HG03432 (cell line): ENCODE results near the gene KRT35.
"Not testable (repeated sequence)": the region's sequence is repeated elsewhere in the genome, so short reads cannot be mapped to it uniquely, and the experiment has no call there.

Source experiments
- ATAC-seq: cut with Tn5 transposase; IDR thresholded peaks from one replicate; pipeline ENCODE4 v1.9.1; 2021; ENCODE audit warnings: mild to moderate bottlenecking, moderate library complexity; ENCODE audit not compliant: unreplicated experiment

The KRT35 gene

DNA sequence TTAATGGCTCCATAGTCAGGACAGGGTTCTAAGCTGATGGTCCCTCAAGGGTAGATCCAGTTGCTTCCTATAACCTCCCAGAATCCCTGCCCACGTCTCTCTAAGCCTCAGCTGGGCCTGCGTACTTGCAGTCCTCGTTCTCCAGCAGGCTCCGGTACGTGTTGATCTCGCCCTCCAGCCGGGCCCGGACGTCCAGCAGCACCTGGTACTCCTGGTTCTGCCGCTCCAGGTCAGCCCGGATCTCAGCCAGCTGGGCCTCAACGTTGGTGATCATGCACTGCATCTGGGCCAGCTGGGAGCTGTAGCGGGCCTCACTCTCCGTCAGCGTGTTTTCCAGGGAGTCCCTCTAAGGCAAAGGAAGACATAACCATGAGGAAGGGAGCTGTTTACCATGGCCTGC lies 18.2 kb downstream of the KRT35 start:
- ATAC-seq, result no peak

DNA sequence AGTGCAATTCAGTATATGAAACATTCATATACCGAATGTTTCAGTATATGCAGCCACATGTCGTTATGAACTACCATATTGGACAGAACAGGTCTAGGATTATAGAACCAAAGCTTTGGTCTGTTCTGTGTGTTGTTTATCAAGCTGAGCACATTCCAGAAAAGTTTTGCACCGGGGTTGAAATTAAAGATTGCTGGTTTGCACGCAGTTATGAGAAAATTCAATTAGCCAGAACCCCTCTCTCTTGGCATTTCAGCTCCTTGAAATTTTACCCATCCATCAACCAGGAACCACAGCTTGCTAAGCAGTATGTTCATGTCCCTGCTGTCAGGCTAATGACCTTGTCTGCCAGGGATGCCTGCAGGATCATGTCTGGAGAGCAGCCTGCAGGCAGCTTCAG lies 23.3 kb downstream of the KRT35 start:
- ATAC-seq, result no peak

DNA sequence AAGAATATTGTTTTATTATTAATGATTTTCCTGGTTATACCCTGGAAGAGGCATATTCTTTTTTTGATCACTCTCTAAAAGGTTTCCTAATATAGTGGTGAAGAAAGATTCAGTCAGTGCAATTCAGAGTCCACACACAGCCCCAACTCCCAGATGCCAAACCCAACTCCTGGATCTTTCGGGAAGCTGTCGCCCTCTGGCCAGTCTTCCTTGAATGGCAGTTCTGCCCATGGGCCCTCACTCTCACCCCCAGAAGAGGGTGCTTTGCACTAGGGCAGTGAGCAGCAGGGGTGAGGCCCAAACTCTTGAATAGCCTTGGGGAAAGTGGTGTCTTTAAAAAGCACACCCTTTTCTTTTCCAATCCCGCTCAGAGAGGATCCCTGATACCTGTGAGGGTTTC lies 24.7 kb downstream of the KRT35 start:
- no peak for ATAC-seq

DNA sequence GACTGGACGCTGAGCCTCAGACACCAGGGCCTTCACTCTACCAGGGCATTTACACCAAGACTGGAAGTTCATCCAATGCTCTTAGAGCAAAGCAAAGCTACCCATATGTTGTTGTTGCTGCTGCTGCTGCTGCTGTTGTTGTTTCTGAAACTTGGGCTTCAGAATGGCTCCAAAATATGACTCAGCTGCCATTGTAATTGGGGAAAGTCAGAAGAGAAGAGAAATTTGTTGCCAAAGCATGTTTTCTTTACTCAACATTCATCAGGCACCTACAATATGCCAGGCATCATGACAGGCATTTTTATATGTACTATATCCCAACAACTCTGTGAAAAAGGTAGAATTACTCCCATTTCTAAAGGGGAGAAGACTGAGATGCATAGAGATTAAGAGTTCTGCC lies 25.7 kb downstream of the KRT35 start:
- ATAC-seq, result no peak

DNA sequence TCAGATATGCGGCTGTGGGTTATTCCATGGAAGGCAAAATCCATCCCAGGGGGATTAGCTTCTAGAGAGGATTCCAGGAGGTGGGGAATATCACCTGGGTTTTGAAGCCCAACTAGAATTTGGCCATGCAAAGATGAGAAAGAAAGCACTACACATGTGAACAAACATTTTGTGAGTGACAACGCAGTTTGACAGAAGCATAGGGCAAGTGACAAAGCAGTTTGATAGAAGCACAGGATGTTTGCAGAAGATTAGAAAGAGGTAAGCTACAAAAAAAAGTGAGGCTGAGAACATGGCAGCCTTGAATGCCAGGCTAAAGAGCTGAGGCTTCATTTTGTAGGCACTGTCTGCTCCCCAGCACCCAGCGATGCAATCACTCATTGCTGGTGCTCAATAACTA lies 27.9 kb downstream of the KRT35 start:
- ATAC-seq, result no peak

DNA sequence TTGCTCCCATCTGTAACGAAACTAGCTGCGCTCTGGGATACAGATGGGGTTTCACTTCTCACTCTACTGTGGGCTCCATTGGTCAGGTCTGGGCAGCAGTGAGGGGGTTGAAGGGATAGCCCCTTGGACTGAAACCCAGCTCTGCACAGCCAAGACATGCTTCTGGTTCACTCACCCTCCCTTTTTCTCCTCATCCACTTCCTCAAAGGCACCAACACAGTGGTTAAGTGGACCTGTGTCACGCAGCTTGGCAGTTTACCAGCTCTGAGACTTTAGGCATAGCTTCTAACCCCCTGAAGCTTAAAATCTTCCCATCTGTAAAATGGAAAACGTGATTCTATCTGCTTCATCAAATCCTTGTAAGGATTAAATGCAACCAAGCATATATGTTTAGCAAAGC lies 28.7 kb downstream of the KRT35 start:
- no peak for ATAC-seq

DNA sequence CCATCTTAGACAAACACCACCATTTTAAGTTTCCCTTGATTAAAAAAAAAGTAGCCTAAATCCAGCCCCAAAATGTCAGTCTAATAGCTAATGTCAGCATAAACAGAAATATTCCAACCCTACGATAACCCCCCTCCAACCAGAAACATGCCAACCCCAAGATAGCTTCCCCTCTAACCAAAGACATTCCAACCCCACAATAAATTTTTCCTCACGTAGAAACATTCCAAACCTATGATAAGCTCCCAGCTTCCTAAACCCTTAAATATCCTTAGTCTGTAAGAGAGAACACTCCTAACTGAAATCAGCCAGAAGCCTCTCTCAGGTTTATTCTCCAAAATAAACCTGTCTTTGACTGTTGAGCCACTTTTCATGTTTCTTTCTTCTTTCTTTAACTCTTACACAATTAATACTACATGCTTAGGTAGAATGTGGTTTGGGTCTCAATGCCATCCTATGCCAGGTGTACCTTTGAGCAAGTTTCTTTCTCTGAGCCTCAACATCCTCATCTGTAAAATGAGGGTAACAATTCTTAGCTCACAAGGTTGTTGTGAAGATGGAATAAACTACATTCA lies 29.7 kb downstream of the KRT35 start:
- no peak for ATAC-seq

DNA sequence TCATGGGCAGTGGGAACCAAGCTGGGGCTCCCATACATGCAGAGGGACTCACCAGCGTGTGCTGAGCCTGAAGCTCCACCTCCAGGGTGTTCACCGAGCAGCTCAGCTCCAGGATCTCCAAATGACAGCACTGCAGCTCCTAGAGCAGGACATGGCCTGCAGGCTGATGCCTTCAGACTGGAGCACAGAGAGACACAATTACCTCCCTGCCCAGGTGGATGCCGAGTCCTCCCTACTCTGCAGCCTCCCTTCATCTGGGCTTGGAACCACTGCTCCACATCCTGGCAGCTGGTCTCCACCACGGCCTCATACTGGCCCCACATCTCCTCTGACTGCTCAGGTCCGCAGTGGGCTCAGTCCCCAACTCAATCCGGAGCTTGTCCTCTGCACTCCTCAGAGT lies 31.9 kb downstream of the KRT35 start:
- no peak for ATAC-seq

DNA sequence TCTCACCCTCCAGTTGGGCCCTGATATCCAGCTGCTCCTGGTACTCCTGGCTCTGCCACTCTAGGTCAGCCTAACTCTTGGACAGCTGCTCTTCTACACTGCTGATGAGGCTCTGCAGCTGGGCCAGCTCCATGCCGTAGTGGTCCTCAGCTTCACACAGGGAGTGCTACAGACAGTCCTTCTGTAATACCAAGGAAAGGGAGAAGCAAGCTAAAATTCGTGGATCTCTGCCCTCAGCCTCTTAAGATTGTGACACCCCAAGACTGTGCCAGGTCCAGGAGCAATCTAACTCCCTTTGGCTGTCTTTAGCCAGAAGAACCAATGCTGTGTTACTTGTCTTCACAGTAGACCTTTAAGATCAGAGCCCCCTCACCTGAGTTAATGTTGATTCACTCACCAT lies 32.4 kb downstream of the KRT35 start:
- no peak for ATAC-seq

DNA sequence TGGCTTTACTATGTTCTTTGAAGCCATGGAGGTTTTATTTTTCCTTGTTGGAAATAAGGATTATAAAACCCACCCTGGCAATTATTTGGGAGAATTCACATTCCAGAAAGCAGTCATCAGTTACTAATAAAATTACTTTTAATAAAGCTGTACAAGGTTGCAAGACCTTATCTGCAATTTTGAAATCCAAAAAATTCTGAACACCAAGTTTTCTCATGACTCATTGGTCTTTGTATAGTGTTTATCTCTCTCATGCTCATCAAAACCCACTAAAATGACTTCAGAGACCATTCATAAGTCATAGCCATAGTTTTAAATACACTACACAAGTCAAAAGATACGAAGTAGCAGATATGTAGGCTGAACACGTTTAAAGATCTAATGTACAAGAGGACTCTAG lies 34.1 kb downstream of the KRT35 start:
- no peak for ATAC-seq

DNA sequence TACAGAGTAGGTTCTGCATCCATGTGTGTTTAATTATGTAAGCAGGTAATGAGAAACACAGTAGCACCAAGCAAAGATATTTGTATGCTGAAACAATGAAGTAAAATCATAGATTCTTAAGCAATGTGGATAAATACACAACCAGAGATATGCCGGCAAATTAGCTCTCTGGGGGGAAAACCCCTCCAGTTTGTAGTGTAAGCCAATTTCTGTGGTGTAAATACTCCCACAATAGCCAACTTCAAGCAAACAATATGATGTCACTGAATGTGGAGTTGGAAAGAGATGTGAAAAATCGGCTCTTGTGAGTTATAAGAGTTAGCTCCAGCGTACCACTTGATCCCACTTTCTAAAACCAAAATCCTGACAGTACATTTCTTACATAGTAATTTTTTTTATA lies 36.3 kb downstream of the KRT35 start:
- ATAC-seq, result no peak

DNA sequence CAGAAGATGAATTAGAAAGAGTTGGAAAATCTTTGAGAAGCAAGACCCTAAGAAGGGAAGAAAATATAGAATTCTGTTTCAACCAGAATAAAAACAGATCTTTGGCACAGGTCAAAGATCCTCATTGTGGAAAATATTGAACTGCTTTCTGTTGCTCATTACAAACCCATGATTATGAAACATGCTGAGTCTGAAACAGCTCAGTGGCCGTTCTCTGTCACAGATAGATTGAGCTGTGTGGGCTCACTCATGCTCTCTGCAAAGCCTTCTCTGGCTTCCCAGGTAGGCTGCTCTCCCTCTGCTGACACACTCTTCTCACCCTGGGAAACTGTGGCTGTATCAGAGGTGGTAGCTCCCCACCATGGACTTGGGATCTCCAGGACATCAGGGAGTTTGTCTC lies 36.8 kb downstream of the KRT35 start:
- ATAC-seq, result no peak

DNA sequence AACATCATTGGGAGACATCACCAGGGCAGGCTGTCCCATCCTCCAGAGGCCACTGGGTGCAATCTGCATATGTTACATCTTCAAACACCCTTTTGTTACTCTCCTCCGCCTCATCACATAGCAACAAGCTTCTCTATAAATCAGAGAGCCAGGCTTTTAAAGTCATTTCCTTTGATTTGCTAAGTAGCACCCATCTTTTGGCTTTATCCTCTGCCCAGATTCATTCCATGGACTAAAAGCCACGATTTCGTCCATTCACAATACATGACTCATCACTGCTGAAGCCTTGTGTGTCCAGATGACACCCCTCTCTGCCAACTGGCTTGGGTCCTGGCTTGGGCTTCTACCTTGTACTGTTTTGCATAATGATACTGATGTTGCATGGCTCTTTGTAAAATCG lies 38.2 kb downstream of the KRT35 start:
- no peak for ATAC-seq

DNA sequence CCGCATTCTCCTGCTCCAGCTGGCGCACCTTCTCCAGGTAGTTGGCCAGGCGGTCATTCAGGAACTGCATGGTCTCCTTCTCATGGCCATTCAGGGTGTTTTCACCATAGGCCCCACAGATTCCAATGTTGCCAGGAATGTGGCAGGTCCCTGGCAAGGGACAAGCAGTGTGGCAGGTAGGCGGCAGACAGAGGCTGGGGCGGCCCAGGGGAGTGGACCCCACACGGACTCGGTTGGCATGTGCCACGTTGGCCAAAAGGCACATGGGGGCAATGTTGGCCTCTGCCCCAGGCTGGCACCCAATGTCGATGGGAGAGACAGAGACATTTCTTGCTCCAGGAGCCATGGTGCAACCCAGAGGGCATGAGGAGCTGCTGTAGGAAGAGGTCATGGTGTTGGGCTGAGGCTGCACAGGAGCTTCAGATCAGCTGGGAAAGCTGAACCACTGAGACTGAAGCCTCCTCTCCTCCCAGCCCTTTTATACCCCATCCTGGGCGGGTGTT lies 40.4 kb downstream of the KRT35 start, which contains the start of gene KRT38:
KRT38 (minus strand) TSS at position 453 of the 503 bp plus-strand sequence; CDS start at position 391, 62 bp downstream.
- ATAC-seq, result no peak

DNA sequence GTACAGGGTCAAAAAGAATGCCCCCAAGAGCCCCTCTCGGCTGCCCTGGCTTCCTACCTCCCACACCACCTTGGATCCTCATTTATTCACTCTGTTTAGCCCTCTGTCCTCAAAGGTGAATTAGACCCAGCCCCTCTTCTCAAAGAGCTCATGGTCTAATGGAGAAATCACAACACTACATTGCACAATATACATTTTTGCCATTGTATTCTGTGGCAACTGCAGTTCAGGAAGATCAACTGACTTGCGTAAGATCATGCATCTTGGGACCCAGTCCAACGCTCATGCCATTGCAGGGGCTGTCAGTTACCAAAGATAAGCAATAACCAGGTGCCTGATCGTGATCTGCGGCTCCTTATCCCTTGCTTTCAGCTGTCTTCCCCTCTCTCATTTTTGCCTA lies 41.6 kb downstream of the KRT35 start:
- ATAC-seq, result no peak

DNA sequence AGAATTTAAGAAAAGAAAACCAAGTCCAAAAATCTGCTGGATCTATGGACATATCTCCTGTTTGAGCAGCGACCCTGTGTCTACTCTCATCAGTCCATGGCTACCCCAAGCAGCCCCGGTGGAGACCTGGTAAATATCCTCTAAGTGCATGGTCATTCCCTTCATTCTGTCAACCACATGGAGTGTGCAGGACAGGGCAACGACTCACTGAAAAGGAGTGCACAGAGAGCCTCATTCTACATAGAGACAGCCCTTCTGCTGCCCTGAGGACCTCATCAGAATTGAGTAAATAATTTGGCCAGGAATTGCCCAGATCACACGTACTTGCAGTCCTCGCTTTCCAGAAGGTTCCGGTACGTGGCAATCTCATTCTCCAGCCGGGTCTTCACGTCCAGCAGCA lies 43.2 kb downstream of the KRT35 start:
- ATAC-seq, result no peak

DNA sequence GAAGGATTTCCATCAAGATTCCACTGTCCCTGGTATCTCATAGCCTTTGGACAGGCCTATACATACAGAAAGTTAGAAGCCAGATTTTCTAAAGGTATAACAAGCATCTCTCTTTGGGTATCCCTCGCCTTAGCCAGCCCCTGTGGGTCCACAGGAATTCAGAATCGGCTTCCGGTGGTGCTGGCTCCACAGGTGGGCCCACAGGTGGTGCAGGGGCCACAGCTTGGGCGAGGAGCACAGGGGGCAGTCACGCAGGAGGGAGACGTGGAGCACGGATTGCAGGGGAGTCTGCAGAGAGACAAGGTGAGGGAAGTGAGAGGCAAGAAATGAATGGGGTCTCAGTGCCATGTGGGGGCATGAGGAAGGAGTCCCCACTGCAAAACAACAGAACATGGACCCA lies 43.7 kb downstream of the KRT35 start:
- ATAC-seq, result no peak

DNA sequence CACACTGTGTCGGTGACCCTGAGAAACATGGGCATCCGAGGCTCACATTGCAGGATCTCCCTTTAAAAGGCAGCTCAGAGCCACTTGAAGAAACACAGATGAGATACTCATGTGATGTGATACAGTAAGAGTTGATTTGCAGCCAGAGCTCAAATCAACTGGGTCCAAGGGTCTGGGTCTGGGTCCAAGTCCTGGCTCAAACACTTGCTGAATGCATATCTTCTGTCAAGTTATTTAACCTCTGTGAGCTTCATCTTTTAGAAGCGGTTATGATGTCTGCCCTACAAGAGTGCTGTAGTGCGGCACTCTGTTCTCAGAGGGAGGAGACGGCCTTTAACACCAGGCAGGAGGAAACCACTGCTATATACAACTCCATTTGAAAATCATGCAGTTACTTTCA lies 46.5 kb downstream of the KRT35 start:
- ATAC-seq, result no peak

DNA sequence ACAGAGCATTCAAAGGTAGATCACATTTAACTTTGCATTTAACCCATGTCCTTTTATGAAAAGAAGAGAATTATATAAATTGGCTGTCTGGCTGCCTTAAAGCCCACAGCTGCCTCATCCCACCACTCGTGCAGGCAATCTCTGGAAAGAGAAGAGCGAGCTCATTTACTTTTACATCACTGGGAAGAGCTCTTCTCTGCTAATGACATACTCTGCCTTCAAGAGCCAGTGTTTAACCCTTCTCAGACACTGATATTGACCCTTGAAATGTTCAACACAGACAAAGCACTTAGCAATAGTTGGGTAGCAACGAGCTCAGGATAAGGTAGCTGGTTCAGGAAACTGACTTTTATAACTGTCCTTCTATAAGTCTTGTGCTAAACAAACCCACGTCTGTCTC lies 46.9 kb downstream of the KRT35 start:
- no peak for ATAC-seq

DNA sequence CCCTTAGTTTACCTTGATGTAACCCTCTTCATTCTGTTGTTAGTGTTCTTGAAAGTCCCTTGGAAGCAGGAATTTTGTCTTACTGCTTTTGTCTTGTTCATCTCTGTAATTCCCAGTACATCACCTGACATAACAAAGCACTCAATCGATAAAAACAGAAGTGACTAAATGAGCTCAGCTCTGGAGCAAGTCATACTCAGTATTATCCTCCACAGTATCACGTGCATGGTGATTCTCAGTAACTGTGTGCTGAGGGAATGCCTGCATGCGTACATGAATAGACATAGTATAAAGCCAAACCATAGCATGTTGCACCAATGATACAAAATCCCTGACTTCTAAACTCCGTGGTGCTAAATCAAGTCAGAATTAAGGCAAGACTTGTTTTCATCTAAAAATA lies 47.4 kb downstream of the KRT35 start:
- no peak for ATAC-seq

DNA sequence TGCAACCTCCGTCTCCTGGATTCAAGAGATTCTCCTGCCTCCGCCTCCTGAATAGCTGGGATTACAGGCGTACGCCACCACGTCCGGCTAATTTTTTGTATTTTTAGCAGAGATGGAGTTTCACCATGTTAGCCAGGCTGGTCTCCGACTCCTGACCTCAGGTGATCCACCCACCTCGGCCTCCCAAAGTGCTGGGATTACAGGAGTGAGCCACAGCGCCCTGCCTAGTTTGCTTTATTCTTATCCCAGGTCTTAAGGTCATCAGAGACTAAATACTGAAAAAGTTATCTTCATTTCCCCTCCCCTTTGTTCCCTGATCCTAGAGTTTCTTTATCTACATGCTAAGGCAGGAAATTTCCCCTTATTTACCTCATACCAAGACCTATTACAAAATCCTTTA lies 50.6 kb downstream of the KRT35 start:
- ATAC-seq, result not testable (repeated sequence)

DNA sequence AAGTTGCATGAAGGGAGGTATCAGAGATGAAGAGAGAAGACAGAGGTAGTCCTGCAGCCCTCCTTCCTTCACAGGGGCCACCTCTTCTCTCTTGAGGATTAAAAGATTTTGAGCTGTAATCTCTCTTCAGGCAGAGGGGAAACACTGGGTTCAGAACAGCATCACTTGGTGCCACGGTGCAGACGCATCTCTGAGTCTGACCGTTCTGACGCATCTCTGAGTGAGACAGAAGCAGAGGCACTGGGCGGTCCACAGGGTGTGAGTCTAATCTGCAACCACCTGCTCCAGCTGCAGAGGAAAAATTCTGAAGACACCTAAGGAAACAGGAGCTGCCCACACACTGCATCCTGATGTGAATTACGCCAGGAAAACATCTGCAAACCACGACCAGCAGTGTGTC lies 51.3 kb downstream of the KRT35 start:
- no peak for ATAC-seq

DNA sequence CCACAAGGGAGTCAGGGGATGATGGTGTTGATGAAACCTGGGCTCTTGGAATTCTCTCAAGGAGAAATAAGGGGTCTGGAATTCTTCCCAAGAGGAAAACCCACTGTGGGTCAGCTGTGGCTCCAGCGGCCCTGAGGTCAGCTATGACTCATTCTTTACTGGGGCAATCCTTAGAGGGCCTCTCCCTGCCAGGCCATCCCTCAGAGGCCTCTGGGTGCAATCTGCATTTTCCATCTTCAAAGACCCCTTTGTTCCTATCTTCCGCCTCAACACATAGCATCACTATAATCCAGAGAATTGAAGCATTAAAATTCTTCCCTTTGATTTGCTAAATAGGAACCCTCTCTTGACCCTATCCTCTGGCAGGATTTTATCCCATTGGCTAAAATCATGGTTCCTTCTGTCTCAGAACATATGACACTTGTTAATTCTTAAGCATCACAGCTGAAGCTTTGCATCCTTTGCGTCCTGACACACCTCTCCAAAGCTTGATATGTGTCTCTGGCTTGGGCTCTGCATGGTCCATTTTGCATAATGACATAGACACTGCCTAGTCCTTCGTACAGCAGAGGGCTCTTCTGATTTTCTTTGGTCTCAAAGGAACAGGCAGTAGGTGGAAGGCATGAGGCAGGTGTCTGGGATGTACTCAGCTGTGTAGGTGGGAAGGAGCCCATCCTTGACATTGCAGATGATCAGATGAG lies 52.2 kb downstream of the KRT35 start:
- no peak for ATAC-seq
